ENCODE results near the gene TSEN34.
"Not testable (repeated sequence)": the region's sequence is repeated elsewhere in the genome, so short reads cannot be mapped to it uniquely, and the experiment has no call there.

Gene TSEN34

DNA sequence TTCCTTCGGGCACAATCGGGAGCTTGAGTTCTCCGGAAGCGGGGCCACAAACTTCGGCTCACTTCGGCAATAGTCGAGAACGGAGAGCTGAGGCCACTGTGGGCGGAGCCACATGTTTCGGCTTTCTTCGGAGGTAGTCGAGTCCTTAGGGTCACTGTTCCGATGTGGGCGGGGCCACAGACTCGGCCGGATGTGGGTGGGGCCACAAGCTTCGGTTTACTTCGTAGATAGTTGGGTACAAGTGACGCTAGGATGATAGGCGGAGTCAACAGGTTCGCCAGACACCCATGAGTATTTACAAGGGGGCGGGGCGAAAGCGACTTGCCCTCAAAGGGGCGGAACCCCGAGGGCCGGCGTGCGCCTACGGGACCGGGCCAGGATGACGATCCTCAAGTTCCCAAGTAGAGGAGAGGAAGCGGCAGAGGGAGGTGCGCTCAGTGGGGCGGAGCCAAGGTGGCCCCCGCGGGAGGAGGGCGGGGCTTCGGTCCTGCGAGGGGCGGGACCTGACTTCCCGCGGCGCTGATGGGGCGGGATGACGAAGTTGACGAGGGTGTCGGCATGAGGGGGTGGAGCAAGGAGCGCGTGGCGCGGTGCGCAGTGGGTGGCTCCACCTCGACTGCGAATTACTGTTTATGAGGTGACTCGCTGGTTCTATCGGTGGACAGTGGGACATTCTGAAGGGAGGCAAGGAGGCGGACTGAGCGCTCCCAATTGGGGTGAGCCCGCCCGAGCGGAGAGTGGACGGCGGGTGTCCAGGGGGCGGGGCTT is 1.2 kb upstream of the TSEN34 start:
- TF ChIP-seq CTCF (IDR thresholded peaks at IDR 0.05; ENCODE audit: extremely low read depth, missing control alignments): no peak

GRCh38 chr19:54190503-54191010 is 551 bp upstream of the TSEN34 start:
- TF ChIP-seq CTCF (IDR thresholded peaks at IDR 0.05; ENCODE audit: extremely low read depth, missing control alignments): no peak

More for the DNA sequence above, 1.2 kb upstream of the TSEN34 start:
- DNase-seq (ENCODE audit: low spot score): peak; percentile 98

GRCh38 chr19:54191811-54192453 is 824 bp downstream of the TSEN34 start:
- DNase-seq (ENCODE audit: low spot score): no peak
- no peak for TF ChIP-seq CTCF (IDR thresholded peaks at IDR 0.05; ENCODE audit: extremely low read depth, missing control alignments)

More at GRCh38 chr19:54190503-54191010, 551 bp upstream of the TSEN34 start:
- DNase-seq (ENCODE audit: low spot score): peak; percentile 93

GRCh38 chr19:54193011-54193410 is 1.9 kb downstream of the TSEN34 start:
- no peak for TF ChIP-seq CTCF (IDR thresholded peaks at IDR 0.05; ENCODE audit: extremely low read depth, missing control alignments)

DNA sequence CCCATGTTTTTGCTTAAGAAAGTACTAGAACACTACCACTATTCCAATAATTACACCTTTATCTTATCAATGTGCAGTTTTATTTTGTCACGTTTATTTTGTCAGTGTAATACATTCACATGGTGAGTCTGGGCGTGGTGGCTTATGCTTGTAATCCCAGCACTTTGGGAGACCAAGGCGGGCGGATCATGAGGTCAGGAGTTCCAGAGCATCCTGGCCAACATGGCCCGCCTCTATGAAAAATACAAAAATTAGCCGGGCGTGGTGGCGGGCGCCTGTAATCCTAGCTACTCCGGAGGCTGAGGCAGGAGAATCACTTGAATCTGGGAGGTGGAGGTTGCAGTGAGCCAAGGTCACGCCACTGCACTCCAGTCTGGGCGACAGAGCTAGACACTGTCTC is 3.4 kb downstream of the TSEN34 start:
- not testable (repeated sequence) for DNase-seq (ENCODE audit: low spot score)

More at GRCh38 chr19:54193011-54193410, 1.9 kb downstream of the TSEN34 start:
- DNase-seq (ENCODE audit: low spot score): no peak

DNA sequence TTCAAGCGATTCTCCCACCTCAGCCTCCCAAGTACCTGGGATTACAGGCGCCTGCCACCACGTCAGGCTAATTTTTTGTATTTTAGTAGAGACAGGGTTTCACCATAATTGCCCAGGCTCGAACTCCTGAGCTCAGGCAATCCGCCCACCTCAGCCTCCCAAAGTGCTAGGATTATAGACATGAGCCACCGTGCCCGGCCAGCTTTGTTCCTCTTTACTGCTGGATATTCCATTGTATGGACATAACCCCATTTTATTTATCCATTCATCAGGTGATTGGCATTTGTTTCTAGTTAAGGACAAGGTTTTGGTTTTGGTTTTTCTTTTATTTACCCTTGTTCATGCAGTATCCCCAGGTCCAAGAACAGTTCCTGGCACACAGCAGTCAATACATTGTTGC is 5.4 kb downstream of the TSEN34 start:
- no peak for TF ChIP-seq CTCF (IDR thresholded peaks at IDR 0.05; ENCODE audit: extremely low read depth, missing control alignments)
- DNase-seq (ENCODE audit: low spot score): no peak

DNA sequence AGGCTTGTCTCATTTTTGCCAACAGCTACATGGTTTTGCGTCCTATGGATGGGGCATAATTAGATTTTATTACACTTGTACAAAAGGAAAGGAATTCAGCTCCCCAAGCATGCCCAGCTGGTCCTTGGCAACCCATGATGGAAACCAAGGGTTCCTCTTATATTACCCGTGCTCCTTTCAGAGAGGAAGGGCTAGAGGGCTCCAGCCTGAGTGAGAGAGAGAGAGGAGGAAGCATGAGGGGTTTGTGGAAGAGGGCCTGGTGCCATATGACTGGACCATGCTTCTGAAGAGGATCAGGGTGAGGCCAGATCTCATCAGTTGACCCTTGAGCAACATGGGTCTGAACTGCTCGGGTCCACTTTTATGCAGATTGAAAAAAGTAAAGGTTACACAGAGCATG is 6.0 kb downstream of the TSEN34 start:
- no peak for TF ChIP-seq CTCF (IDR thresholded peaks at IDR 0.05; ENCODE audit: extremely low read depth, missing control alignments)
- no peak for DNase-seq (ENCODE audit: low spot score)

All from GM20000 (cell line).